SIG-M5 treated with dmso at 0.1 percent for 504 hours (cell line): ENCODE data around the gene FHOD1.

Experiments used
- DNase-seq: peaks from one replicate; lab custom pipeline; 2025; ENCODE audit not compliant: unreplicated experiment; lab: John Stamatoyannopoulos, UW

The FHOD1 gene

GRCh38 chr16:67210069-67210937 lies 37.0 kb downstream of the FHOD1 start:
- no peak for DNase-seq

- DNase-seq, result no peak
Measured at GRCh38 chr16:67209565-67209964, 37.7 kb downstream of the FHOD1 start.

- no peak for DNase-seq
Measured at GRCh38 chr16:67208154-67208896, 39.0 kb downstream of the FHOD1 start.

GRCh38 chr16:67207249-67208091 lies 39.8 kb downstream of the FHOD1 start:
- no peak for DNase-seq

GRCh38 chr16:67206838-67207248 lies 40.4 kb downstream of the FHOD1 start:
- no peak for DNase-seq

GRCh38 chr16:67206129-67206837 lies 41.0 kb downstream of the FHOD1 start:
- DNase-seq, result no peak

DNA sequence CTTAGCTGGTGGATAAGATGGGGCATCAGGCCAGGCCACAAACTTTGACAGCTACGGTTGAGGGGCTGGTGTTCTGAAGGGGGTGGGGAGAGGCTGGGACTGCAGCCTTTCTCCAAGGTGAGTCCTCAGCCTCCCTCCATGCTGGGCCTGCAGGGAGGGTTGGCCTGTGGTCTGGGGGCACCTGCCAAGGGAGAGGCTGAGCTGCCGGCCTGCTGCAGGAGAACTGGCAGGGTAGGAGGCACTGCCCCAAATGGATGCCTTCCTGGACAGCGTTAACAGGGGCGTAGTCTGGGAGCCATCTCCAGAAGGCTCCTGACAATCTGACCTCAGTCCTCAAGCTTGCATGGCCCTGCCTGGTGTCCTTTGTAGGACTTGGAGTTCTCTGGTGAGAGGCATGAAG lies 43.2 kb downstream of the FHOD1 start:
- DNase-seq, result no peak

GRCh38 chr16:67202956-67203493 lies 44.3 kb downstream of the FHOD1 start:
- no peak for DNase-seq

DNA sequence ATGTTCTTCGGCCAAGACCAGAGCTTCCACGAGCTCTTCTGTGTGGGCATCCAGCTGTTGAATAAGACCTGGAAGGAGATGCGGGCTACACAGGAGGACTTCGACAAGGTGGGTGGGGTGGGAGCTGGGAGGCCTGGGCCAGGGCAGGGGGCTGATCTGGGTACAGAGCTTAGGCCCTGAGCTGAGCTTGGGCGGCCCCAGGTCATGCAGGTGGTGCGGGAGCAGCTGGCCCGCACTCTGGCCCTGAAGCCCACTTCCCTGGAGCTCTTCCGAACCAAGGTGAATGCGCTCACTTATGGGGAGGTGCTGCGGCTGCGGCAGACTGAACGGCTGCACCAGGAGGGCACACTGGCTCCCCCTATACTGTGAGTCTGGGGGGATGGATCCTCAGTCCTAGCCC lies 44.9 kb downstream of the FHOD1 start:
- no peak for DNase-seq

- no peak for DNase-seq
Measured at GRCh38 chr16:67201411-67202345, 45.6 kb downstream of the FHOD1 start.

DNA sequence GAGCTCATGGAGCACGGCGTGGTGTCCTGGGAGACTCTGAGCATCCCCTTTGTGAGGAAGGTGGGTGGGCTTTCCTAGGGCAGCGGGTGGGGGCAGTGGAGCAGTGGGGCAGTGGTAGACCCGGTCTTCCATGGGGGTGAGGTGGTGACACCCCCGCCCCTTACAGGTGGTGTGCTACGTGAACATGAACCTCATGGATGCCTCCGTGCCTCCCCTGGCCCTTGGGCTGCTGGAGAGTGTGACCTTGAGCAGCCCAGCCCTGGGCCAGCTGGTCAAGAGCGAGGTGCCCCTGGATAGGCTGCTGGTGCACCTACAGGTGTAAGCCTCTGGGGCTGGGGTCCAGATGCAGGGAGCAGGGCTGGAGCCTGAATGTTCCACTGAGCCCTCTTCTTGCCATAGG lies 46.8 kb downstream of the FHOD1 start:
- no peak for DNase-seq

- no peak for DNase-seq
Measured at GRCh38 chr16:67199808-67200198, 47.5 kb downstream of the FHOD1 start.

GRCh38 chr16:67199011-67199807 lies 48.1 kb downstream of the FHOD1 start, which contains the start of gene ELMO3:
TSS of gene ELMO3 (plus strand) at chr16:67199131. CDS start at chr16:67199327, 196 bp downstream.
- DNase-seq, result no peak

- peak; percentile 17 for DNase-seq
Measured at GRCh38 chr16:67198238-67198734, 49.0 kb downstream of the FHOD1 start.

- DNase-seq, result no peak
Measured at GRCh38 chr16:67197704-67198103, 49.6 kb downstream of the FHOD1 start.

DNA sequence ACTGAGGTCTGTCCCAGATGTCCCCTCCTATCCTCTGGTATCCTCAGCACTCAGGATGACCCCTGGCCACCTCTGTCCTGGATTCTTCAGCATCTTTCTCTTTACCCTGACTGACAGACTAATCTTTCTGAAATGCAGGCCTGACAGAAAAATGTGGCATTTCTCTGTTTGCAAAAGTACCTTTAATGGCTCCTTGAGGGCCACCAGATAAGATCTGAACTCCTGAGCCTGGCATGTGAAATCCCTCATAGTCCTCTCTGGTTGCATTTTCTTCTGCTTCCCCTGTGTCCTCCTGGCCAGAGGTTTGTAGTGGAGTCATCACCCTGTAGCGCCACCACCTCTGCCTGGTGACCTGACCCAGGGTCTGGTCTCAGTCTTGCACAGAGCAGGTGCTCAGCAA lies 50.4 kb downstream of the FHOD1 start:
- no peak for DNase-seq

GRCh38 chr16:67195676-67196075 lies 51.6 kb downstream of the FHOD1 start:
- no peak for DNase-seq

GRCh38 chr16:67194260-67194659 lies 53.0 kb downstream of the FHOD1 start:
- DNase-seq, result no peak
